ENCODE results near the gene PKIB. TPM values are rescaled to one million over a fixed set of nuclear protein-coding genes. Genes with fewer than 3 reads are reported as not detected.

The PKIB gene
- total RNA-seq, 2 donors from 2014 or later, result 63.4 to 113 TPM

- no peaks in the 10 kb centered on the region for H3K4me1 ChIP-seq
- no peak for DNase-seq
- TF ChIP-seq CTCF (IDR thresholded peaks at IDR 0.05), result no peak
- intact Hi-C loops (cut with DNase I), result no loop called here
- no peaks in the 10 kb centered on the region for H3K36me3 ChIP-seq
- no peaks in the 10 kb centered on the region for H3K27me3 ChIP-seq
- no peak overlapping the region for H3K27ac ChIP-seq
- H3K9ac ChIP-seq (ENCODE audit: low read depth in 2 of 2, low read length in 2 of 2), result no peak overlapping the region
- no peaks in the 10 kb centered on the region for H3K9me3 ChIP-seq
- H3K4me3 ChIP-seq, result no peak overlapping the region
These were observed 91.5 kb downstream of the PKIB start for GRCh38 chr6:122701666-122702065.

- intact Hi-C loops (cut with DNase I), result no loop called here
- DNase-seq, result no peak
- no peak for TF ChIP-seq CTCF (IDR thresholded peaks at IDR 0.05)
- Histone ChIP-seq H3K9ac (ENCODE audit: low read depth in 2 of 2, low read length in 2 of 2) (no peak overlapping the region), H3K4me1 (no peaks in the 10 kb centered on the region), H3K27ac (no peak overlapping the region), H3K9me3 (no peaks in the 10 kb centered on the region), H3K36me3 (no peaks in the 10 kb centered on the region), H3K27me3 (no peaks in the 10 kb centered on the region), H3K4me3 (no peak overlapping the region)
These were observed 92.6 kb downstream of the PKIB start for GRCh38 chr6:122702841-122703240.

- Histone ChIP-seq H3K27ac (no peak overlapping the region), H3K27me3 (no peaks in the 10 kb centered on the region), H3K36me3 (no peaks in the 10 kb centered on the region), H3K4me1 (no peaks in the 10 kb centered on the region), H3K9me3 (no peaks in the 10 kb centered on the region), H3K4me3 (no peak overlapping the region), H3K9ac (ENCODE audit: low read depth in 2 of 2, low read length in 2 of 2) (no peak overlapping the region)
- no peak for DNase-seq
- TF ChIP-seq CTCF (IDR thresholded peaks at IDR 0.05), result no peak
- intact Hi-C loops (cut with DNase I), result no loop called here
These were observed 93.9 kb downstream of the PKIB start for GRCh38 chr6:122704066-122704465.

GRCh38 chr6:122709922-122710512, 99.8 kb downstream of the PKIB start:
- DNase-seq, result no peak
- no peak for TF ChIP-seq CTCF (IDR thresholded peaks at IDR 0.05)

GRCh38 chr6:122710908-122711635, 100.9 kb downstream of the PKIB start:
- intact Hi-C loops (cut with DNase I), result no loop called here
- no peaks in the 10 kb centered on the region for H3K9me3 ChIP-seq
- H3K4me1 ChIP-seq, result no peaks in the 10 kb centered on the region
- H3K4me3 ChIP-seq, result no peak overlapping the region
- no peak overlapping the region for H3K9ac ChIP-seq (ENCODE audit: low read depth in 2 of 2, low read length in 2 of 2)
- no peaks in the 10 kb centered on the region for H3K27me3 ChIP-seq
- no peak overlapping the region for H3K27ac ChIP-seq
- H3K36me3 ChIP-seq, result no peaks in the 10 kb centered on the region
- no peak for DNase-seq
- no peak for TF ChIP-seq CTCF (IDR thresholded peaks at IDR 0.05)

More at GRCh38 chr6:122709922-122710512, 99.8 kb downstream of the PKIB start:
- Histone ChIP-seq H3K9me3 (no peaks in the 10 kb centered on the region), H3K27me3 (no peaks in the 10 kb centered on the region), H3K4me1 (no peaks in the 10 kb centered on the region), H3K36me3 (no peaks in the 10 kb centered on the region), H3K9ac (ENCODE audit: low read depth in 2 of 2, low read length in 2 of 2) (no peak overlapping the region), H3K4me3 (no peak overlapping the region), H3K27ac (no peak overlapping the region)
- intact Hi-C loops (cut with DNase I), result no loop called here
